NCI-H187 (cell line): ENCODE measurements around the gene PIK3CB.
A peak's percentile ranks its signal among the peaks of the same experiment; 100 is the strongest.

Experiments
- DNase-seq, 2 experiments: peaks; one replicate each; lab custom pipeline; 2025; lab: John Stamatoyannopoulos, UW

PIK3CB gene

GRCh38 chr3:138834596-138835396 lies at the start of gene PIK3CB:
PIK3CB (minus strand) TSS chr3:138834928; CDS start chr3:138759343, 75,585 bp downstream.
- peak; percentile 20 to 42 for DNase-seq

DNA sequence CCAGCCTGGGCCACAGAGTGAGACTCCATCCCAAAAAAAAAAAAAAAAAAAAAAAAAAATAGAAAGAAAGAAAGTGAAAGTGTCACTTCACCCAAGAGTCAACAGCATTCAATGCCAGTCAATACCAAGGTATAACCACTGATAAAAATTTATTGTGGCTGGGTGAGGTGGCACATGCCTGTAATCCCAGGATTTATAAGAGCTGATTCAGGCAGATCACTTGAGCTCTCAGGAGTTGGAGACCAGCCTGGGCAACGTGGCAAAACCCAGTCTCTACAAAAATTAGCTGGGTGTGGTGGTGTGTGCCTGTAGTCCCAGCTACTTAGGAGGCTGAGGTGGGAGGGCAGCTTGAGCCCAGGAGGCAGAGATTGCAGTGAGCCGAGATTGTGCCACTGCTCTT lies 46.5 kb upstream of the PIK3CB start:
- DNase-seq: no peak

GRCh38 chr3:138879541-138880380 lies 45.0 kb upstream of the PIK3CB start:
- no peak for DNase-seq

DNA sequence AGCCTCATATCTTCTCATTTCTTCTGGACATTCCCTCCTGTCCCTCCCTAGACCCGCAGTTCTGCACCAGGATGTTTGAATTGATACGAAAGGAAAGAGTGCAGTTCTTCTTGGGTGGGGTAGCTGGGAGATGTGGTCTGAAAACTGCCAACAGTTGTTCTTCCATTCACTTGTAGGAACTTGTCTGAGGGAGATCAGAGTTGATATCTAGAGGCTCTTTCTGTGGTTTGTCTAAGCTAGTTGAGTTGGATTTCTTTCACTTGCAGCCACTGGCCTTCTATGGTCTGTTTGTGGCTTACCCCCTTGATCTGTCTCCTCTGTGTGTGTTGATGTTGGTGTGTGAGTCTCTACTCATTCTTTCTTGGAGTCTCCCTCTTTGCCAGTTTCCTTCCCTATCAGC lies 42.5 kb upstream of the PIK3CB start:
- no peak for DNase-seq

DNA sequence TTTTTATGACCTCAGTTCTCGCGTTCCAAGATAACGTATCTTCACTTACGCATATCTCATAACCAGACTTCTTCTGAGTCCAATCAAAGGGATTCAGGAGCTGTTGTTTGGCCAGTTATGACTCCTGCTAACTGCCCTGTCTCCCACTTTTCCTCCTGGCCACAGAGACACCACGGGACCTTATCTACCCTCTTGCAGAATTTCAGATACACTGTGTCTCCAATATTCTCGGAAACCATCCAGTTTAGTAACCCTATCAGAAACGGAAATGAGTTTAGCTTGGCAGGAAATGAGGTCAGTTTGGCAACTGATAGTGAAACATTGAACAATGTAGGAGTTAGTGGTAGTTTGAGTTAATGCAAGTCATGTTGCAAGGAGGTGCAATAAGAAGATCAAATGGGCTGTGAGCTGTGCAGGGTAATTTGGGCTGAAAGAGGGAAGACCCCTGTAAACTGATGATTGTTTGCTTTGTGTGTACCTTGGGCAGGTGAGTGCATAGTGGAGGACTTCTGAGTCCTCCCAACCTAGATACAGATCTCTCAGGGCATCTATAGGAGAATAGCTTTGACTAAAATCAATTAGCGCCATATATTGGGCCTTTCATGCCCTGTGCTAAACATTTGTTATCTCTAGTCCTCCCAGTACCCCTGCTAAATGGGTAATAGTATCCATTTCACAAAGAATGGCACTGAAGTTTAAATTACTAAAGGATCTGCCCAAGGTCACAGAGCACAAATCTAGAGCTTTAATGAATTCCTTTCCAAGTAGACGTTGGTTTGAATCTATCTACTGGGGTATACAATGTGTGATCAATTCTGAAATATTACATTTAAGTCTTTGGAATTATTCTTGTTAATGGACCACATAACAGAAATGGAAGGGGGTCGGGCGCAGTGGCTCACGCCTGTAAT lies 41.3 kb upstream of the PIK3CB start:
- DNase-seq: no peak

DNA sequence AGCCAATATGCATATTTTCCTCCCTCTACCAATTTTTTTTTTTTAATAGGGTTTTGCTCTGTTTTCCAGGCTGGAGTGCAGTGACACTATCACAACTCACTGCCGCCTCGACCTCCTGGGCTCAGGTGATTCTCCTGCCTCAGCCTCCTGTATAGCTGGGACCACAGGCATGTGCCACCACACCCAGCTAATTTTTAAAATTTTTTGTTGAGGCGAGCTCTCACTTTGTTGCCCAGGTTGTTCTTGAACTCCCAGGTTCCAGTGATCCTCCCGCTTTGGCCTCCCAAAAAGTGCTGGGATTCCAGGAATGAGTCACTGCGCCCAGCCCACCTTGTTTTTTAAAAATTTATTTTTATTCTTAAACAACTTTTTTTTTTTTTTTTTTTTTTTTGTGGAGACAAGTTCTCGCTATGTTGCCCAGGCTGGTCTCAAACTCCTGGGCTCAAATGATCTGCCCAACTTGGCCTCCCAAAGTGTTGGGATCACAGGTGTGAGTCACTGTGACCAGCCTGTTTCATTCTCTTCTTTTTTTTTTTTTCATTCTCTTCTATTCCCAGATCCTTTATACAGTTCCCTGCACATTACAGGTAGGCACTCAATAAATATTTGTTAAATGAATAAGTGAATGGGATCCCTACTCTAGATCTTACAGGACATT lies 40.5 kb upstream of the PIK3CB start:
- no peak for DNase-seq

- DNase-seq: no peak
Observed at GRCh38 chr3:138873471-138874278, 38.9 kb upstream of the PIK3CB start.

GRCh38 chr3:138872632-138873031 lies 37.9 kb upstream of the PIK3CB start:
- no peak for DNase-seq

DNA sequence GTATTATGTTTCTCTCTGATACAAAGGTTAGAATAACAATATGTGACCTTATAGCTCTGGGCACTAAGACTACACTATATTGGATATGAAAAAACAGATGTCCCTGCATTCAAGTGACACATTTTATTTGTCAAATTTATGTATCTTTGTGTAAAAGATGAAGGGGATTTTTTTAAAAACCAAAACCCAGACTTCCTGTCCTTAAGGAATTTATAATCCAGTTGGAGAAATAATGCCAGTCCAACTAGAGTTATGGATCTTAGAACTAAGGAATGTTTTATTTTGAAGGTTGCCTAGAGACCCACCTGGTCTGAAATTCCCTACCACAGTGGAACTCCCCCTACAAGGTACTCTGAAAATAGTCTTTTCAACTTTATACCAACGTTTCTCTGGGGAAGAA lies 33.3 kb upstream of the PIK3CB start:
- no peak for DNase-seq

DNA sequence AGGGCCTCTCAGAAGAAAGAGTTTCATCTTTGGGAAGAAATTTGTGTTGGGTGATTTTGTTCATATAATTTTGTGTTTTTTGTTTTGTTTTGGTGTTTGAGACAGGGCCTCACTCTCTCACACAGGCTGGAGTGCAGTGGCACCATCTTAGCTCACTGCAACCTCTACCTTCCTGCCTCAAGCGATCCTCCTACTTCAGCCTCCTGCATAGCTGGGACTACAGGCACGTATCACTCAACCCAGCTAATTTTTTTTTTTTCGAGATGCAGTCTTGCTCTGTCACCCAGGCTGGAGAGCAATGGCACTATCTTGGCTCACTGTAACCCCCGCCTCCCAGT lies 29.0 kb upstream of the PIK3CB start:
- DNase-seq: no peak

GRCh38 chr3:138862924-138863775 lies 28.4 kb upstream of the PIK3CB start:
- DNase-seq: no peak

- DNase-seq: no peak
Observed at GRCh38 chr3:138862531-138862923, 27.8 kb upstream of the PIK3CB start.

DNA sequence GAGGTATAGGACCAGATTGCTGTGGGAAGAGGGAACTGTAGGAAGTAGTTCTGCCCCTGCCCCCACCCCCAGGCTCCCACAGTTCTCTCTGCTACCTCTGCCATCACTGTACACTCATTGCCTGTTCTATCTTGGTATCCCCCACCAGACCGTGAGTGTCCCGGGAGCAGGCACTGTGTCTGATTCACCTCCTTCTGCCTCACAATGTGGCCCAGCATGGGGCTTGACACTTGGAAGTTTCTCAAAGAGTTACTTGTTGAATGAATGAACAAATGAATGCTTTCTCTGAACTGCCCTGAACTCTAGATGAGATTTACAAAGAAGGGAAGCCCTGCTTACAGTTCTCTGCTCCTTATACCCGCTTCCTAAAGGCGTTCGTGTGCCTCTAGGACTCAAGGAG lies 27.1 kb upstream of the PIK3CB start:
- DNase-seq: no peak

- no peak for DNase-seq
Observed at GRCh38 chr3:138856799-138857198, 22.1 kb upstream of the PIK3CB start.

GRCh38 chr3:138854940-138855339 lies 20.2 kb upstream of the PIK3CB start:
- no peak for DNase-seq

DNA sequence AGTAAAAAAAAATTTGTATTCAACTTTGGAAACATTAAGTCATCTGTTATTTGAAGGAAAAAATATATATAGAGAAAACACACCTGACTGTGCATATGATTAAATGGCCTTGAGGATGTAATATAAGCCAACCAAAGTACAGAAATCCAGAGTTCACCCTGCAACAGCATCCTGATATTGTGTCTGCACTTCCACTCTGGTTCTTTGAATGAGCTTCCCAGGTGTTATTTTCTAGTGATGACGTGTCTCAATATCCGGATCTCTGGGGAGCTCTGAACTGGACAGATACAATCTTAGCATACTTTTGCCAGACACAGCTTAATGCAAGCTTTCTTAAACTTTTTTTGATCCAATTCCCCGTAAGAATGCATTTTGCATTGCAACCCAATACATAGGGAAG lies 19.5 kb upstream of the PIK3CB start:
- DNase-seq: no peak

GRCh38 chr3:138850151-138850550 lies 15.4 kb upstream of the PIK3CB start:
- DNase-seq: no peak

DNA sequence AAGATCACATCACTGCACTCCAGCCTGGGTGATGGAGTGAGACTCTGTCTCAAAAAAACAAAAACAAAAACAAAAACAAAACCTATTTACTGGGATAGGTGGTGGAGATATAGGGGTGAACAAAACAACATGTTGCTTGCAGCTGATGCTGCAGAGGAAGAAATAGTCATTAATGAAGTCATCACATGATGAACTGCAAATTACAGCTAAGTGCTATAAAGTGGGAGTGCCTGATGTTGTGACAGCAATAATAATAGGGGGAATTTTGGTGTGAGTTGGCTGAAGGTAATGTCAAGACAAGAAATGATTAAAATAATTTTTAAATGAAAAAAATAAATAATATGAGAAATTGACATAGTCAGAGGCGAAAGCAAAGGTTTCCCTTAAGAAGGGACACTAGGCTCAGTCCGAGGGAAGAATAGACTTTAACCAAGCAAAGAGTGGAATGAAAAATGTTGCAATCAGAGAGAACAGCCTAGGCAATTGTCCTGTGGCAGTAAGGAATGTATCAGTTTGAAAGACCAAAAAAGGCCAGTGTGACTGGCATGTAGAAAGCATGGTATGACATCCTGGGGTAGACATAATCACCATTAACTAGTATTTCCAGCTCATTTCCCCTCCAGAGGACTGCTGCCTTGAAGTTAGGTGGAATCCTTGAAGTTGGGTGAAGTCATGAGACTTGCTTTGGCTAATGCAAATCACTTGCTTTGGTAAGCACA lies 14.7 kb upstream of the PIK3CB start:
- no peak for DNase-seq

DNA sequence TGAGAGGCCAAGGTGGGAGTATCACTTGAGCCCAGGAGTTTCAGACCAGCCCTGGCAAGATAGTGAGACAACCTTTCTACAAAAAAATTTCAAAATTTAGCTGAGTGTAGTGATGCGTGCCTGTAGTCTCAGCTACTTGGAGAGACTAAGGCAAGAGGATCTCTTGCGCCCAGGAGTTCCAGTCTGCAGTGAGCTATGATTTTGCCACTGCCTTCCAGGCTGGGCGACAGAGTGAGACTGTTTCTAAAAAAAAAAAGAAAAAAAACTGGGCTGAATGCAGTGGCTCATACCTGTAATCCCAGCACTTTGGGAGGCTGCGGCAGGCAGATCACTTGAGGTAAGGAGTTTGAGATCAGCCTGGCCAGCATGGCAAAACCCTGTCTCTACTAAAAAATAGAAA lies 14.0 kb upstream of the PIK3CB start:
- DNase-seq: no peak
